Neural progenitor cell (in vitro differentiated cells): ENCODE results near the gene DDI1.

Source experiments
- CTCF ChIP-seq: fragments of 200-600 bp; sonication (generic); IDR thresholded peaks from 2 replicates; pipeline ENCODE4 v1.5.1; 2017; ENCODE audit warnings: antibody characterized with exemption, mild to moderate bottlenecking
- EZH2 ChIP-seq: fragments of 200-600 bp; sonication (generic); IDR thresholded peaks from 2 replicates; pipeline ENCODE4 v1.6.1; 2017; ENCODE audit warnings: antibody characterized with exemption, mild to moderate bottlenecking, moderate library complexity
- EZH2phosphoT487 ChIP-seq: fragments of 200-600 bp; sonication (generic); IDR thresholded peaks from 2 replicates; pipeline ENCODE4 v1.6.1; 2017; ENCODE audit warnings: antibody characterized with exemption

- TF ChIP-seq CTCF, result no peak
- TF ChIP-seq EZH2phosphoT487, result no peak
- no peak for TF ChIP-seq EZH2
These were observed 40.0 kb downstream of the DDI1 start for GRCh38 chr11:104076455-104076854.
